BLaER1 treated with 17β-estradiol and CSF1 and Interleukin-3, amounts not matched to agents 10 nM and 100 nM (cell line): Measurements from ENCODE around the gene TTC34.
A peak's percentile ranks its signal among the peaks of the same experiment; 100 is the strongest.

ENCODE experiments used
- H3K27ac ChIP-seq, 11 experiments: shearing (Covaris generic); formaldehyde crosslinking; 2 replicates each; pipeline ENCODE4 v1.8.1; 2022
- H3K27me3 ChIP-seq, 11 experiments: shearing (Covaris generic); formaldehyde crosslinking; 2 replicates each; pipeline ENCODE4 v1.8.1; 2022
- H3K36me3 ChIP-seq, 11 experiments: shearing (Covaris generic); formaldehyde crosslinking; 2 replicates each; pipeline ENCODE4 v1.8.1; 2022
- H3K4me1 ChIP-seq, 10 experiments: shearing (Covaris generic); formaldehyde crosslinking; 2 replicates each; pipeline ENCODE4 v1.8.1; 2022
- H3K4me2 ChIP-seq, 11 experiments: shearing (Covaris generic); formaldehyde crosslinking; 2 replicates each; pipeline ENCODE4 v1.8.1; 2022
- H3K4me3 ChIP-seq, 10 experiments: shearing (Covaris generic); formaldehyde crosslinking; 2 replicates each; pipeline ENCODE4 v1.8.1; 2022
- H3K9ac ChIP-seq, 11 experiments: shearing (Covaris generic); formaldehyde crosslinking; 2 replicates each; pipeline ENCODE4 v1.8.1; 2022
- H3K9me3 ChIP-seq, 11 experiments: shearing (Covaris generic); formaldehyde crosslinking; replicated peaks in 1 of 11; 2 replicates each; pipeline ENCODE4 v1.8.1; 2022
- H4K20me1 ChIP-seq, 11 experiments: shearing (Covaris generic); formaldehyde crosslinking; 2 replicates each; pipeline ENCODE4 v1.8.1; 2022
- Cebpa-rat ChIP-seq, 11 experiments: shearing (Covaris generic); IDR thresholded peaks; 2 replicates each; pipeline ENCODE4 v1.8.1; 2022

Gene TTC34

GRCh38 chr1:2610036-2610959, 191.2 kb downstream of the TTC34 start:
- no peak for TF ChIP-seq Cebpa-rat (IDR thresholded peaks at IDR 0.05)
- H3K9me3 ChIP-seq: peaks cover 22 to 28% (median 26%) of the 10 kb centered on the region in 11 experiments
- peak overlapping the region in 9 of 11 experiments; percentile 41 to 94 (median 86); a peak in 16 of 22 replicates for H3K4me2 ChIP-seq
- H3K4me1 ChIP-seq: peaks cover 2 to 60% (median 47%) of the 10 kb centered on the region in 10 experiments; a peak in 18 of 20 replicates
- H3K27me3 ChIP-seq: peaks cover 0 to 2% (median 0%) of the 10 kb centered on the region in 11 experiments; a peak in 4 of 22 replicates
- no peak overlapping the region for H3K9ac ChIP-seq
- no peak overlapping the region for H3K27ac ChIP-seq
- H3K4me3 ChIP-seq: no peak overlapping the region
- peaks cover 0 to 24% (median 0%) of the 10 kb centered on the region in 11 experiments; a peak in 7 of 22 replicates for H4K20me1 ChIP-seq
- H3K36me3 ChIP-seq: no peaks in the 10 kb centered on the region

- no peak for TF ChIP-seq Cebpa-rat (IDR thresholded peaks at IDR 0.05)
- H3K27ac ChIP-seq: no peak overlapping the region
- peak overlapping the region in 4 of 11 experiments; percentile 86 to 90 (median 90); a peak in 6 of 22 replicates for H3K4me2 ChIP-seq
- peaks cover 7 to 68% (median 55%) of the 10 kb centered on the region in 10 experiments; a peak in 18 of 20 replicates for H3K4me1 ChIP-seq
- peaks cover 14 to 20% (median 17%) of the 10 kb centered on the region in 11 experiments for H3K9me3 ChIP-seq
- H3K9ac ChIP-seq: no peak overlapping the region
- H4K20me1 ChIP-seq: peaks cover 0 to 32% (median 0%) of the 10 kb centered on the region in 11 experiments; a peak in 7 of 22 replicates
- peaks cover 0 to 10% (median 0%) of the 10 kb centered on the region in 11 experiments; a peak in 5 of 22 replicates for H3K27me3 ChIP-seq
- no peaks in the 10 kb centered on the region for H3K36me3 ChIP-seq
- no peak overlapping the region for H3K4me3 ChIP-seq
These were observed 192.0 kb downstream of the TTC34 start for GRCh38 chr1:2609319-2610035.

- Histone ChIP-seq H3K9me3 (peaks cover 0 to 2% (median 0%) of the 10 kb centered on the region in 11 experiments; a peak in 1 of 22 replicates), H3K9ac (peak overlapping the region in 1 of 11 experiments; percentile 41; a peak in 1 of 22 replicates), H3K4me3 (no peak overlapping the region), H3K4me1 (peaks cover 7 to 86% (median 73%) of the 10 kb centered on the region in 10 experiments; a peak in 18 of 20 replicates), H3K36me3 (no peaks in the 10 kb centered on the region), H3K27ac (no peak overlapping the region), H3K4me2 (peak overlapping the region in 2 of 11 experiments; percentile 5 to 24; a peak in 1 of 22 replicates), H4K20me1 (peaks cover 0 to 34% (median 0%) of the 10 kb centered on the region in 11 experiments; a peak in 8 of 22 replicates), H3K27me3 (peaks cover 1 to 15% (median 4%) of the 10 kb centered on the region in 11 experiments; a peak in 8 of 22 replicates)
- TF ChIP-seq Cebpa-rat (IDR thresholded peaks at IDR 0.05): no peak
These were observed 193.8 kb downstream of the TTC34 start for GRCh38 chr1:2607641-2608091.

GRCh38 chr1:2606881-2607621, 194.4 kb downstream of the TTC34 start:
- H3K4me2 ChIP-seq: peak overlapping the region in 9 of 11 experiments; percentile 31 to 93 (median 68); a peak in 16 of 22 replicates
- no peak overlapping the region for H3K27ac ChIP-seq
- no peaks in the 10 kb centered on the region for H3K36me3 ChIP-seq
- no peak overlapping the region for H3K4me3 ChIP-seq
- no peaks in the 10 kb centered on the region for H3K9me3 ChIP-seq
- peaks cover 0 to 32% (median 0%) of the 10 kb centered on the region in 11 experiments; a peak in 8 of 22 replicates for H4K20me1 ChIP-seq
- TF ChIP-seq Cebpa-rat (IDR thresholded peaks at IDR 0.05): no peak
- peaks cover 7 to 86% (median 71%) of the 10 kb centered on the region in 10 experiments; a peak in 18 of 20 replicates for H3K4me1 ChIP-seq
- H3K9ac ChIP-seq: peak overlapping the region in 2 of 11 experiments; percentile 2 to 18; a peak in 2 of 22 replicates
- peaks cover 7 to 15% (median 9%) of the 10 kb centered on the region in 11 experiments; a peak in 15 of 22 replicates for H3K27me3 ChIP-seq

GRCh38 chr1:2606396-2606880, 195.1 kb downstream of the TTC34 start:
- Histone ChIP-seq H3K36me3 (no peaks in the 10 kb centered on the region), H3K9me3 (no peaks in the 10 kb centered on the region), H4K20me1 (peaks cover 0 to 26% (median 0%) of the 10 kb centered on the region in 11 experiments; a peak in 8 of 22 replicates), H3K4me1 (peaks cover 6 to 84% (median 65%) of the 10 kb centered on the region in 10 experiments; a peak in 18 of 20 replicates), H3K27me3 (peaks cover 10 to 20% (median 15%) of the 10 kb centered on the region in 11 experiments; a peak in 17 of 22 replicates), H3K4me2 (peak overlapping the region in 9 of 11 experiments; percentile 31 to 93 (median 68); a peak in 17 of 22 replicates), H3K27ac (no peak overlapping the region; a peak in 1 of 22 replicates), H3K4me3 (no peak overlapping the region), H3K9ac (peak overlapping the region in 4 of 11 experiments; percentile 2 to 44 (median 21); a peak in 3 of 22 replicates)
- no peak for TF ChIP-seq Cebpa-rat (IDR thresholded peaks at IDR 0.05)

GRCh38 chr1:2605509-2606395, 195.7 kb downstream of the TTC34 start:
- H3K27ac ChIP-seq: no peak overlapping the region; a peak in 1 of 22 replicates
- H3K36me3 ChIP-seq: no peaks in the 10 kb centered on the region
- H3K4me2 ChIP-seq: peak overlapping the region in 10 of 11 experiments; percentile 19 to 93 (median 80); a peak in 19 of 22 replicates
- TF ChIP-seq Cebpa-rat (IDR thresholded peaks at IDR 0.05): no peak
- H3K27me3 ChIP-seq: peaks cover 10 to 24% (median 18%) of the 10 kb centered on the region in 11 experiments; a peak in 17 of 22 replicates
- H4K20me1 ChIP-seq: peaks cover 0 to 26% (median 0%) of the 10 kb centered on the region in 11 experiments; a peak in 7 of 22 replicates
- no peak overlapping the region; a peak in 1 of 20 replicates for H3K4me3 ChIP-seq
- H3K4me1 ChIP-seq: peaks cover 6 to 77% (median 58%) of the 10 kb centered on the region in 10 experiments; a peak in 18 of 20 replicates
- H3K9ac ChIP-seq: peak overlapping the region in 4 of 11 experiments; percentile 2 to 44 (median 28); a peak in 4 of 22 replicates
- no peaks in the 10 kb centered on the region for H3K9me3 ChIP-seq
